IPS DF 6.9 (cell line): ENCODE data around the gene CDC14B.

Experiments used
- DNase-seq: peaks from one replicate; pipeline ENCODE4 v3.0.0-alpha.2; 2013; ENCODE audit warnings: low read depth, low spot score
- H3K27ac ChIP-seq: one replicate; pipeline ENCODE4 v1.5.1; 2013; ENCODE audit warnings: low read length, control low read depth
- H3K27me3 ChIP-seq: 2 replicates; pipeline ENCODE4 v1.6.1; 2013; ENCODE audit warnings: mild to moderate bottlenecking, low read length; ENCODE audit not compliant: control insufficient read depth, insufficient read depth
- H3K36me3 ChIP-seq: 2 replicates; pipeline ENCODE4 v1.6.1; 2013; ENCODE audit warnings: low read length; ENCODE audit not compliant: control insufficient read depth, insufficient read depth
- H3K4me1 ChIP-seq: 2 replicates; pipeline ENCODE4 v1.6.1; 2013; ENCODE audit warnings: low read length; ENCODE audit not compliant: control insufficient read depth, insufficient read depth
- H3K4me3 ChIP-seq: 2 replicates; pipeline ENCODE4 v1.5.1; 2013; ENCODE audit warnings: mild to moderate bottlenecking, low read length
- H3K9me3 ChIP-seq: 2 replicates; pipeline ENCODE4 v1.6.1; 2013; ENCODE audit warnings: low read length, inconsistent platforms; ENCODE audit not compliant: control insufficient read depth, insufficient read depth
- WGBS: extraction: QIAGEN DNeasy Blood & Tissue Kit; methylation state at CpG from one replicate; pipeline ENCODE4 v1.1.7; 2013; ENCODE audit warnings: mixed read lengths, missing lambda C conversion rate; ENCODE audit not compliant: insufficient read length, insufficient coverage; 5-methylcytosine and 5-hydroxymethylcytosine counted together

CDC14B gene

DNA sequence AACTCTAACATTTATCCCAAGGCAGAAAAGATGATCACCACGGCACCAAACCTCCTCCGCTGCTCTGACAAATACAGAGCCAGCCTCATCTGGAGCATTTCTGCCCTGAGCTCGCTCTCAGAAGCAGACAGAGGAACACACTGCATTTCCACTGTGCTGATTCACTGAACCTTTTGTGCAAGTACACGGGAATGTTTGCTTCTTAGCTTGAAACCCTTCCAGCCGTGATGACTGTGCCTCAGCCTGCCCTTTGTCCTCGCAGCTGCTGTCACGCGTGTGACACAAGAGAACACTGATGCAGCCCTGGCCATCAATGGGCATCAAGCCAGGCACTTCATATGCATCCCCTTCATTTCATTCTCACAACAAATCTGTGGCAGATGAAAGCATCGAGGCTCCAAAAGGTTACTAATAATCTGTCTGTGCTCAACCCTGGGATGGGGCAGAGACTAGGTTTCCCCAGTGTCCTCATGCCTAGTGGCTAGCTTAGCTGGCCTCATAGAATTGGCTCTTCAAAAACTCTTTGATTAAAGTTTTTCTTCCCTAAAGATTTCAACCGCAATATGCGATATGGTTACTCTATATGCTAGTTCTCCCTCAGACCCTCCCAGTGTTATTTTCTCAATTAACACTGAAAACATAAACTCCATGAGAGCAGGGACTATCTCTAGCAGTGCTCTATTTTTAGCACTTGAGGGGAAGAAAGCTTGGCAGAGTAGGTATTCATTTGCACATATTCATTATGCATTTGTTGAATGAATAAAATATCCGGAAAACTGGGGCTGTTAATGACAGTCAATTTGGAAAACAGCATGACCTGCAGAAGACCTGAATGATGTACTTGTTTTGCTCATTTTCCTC is 7.3 kb downstream of the CDC14B start:
- Histone ChIP-seq H3K4me1 (peaks cover 4% of the 10 kb centered on the region; the same call in 1 of the 2 replicates), H3K4me3 (no peak overlapping the region), H3K36me3 (no peaks in the 10 kb centered on the region), H3K27ac (no peak overlapping the region), H3K9me3 (no peaks in the 10 kb centered on the region), H3K27me3 (no peaks in the 10 kb centered on the region)
- no CpG with 5 or more reads among the region's 12 CpGs for WGBS
- DNase-seq, result no peak

- no CpG with 5 or more reads among the region's 3 CpGs for WGBS
These were observed 8.3 kb downstream of the CDC14B start for GRCh38 chr9:96611302-96611701.

GRCh38 chr9:96609732-96610131 is 9.9 kb downstream of the CDC14B start:
- Histone ChIP-seq H3K4me1 (peaks cover 4% of the 10 kb centered on the region; the same call in 1 of the 2 replicates), H3K36me3 (no peaks in the 10 kb centered on the region), H3K9me3 (no peaks in the 10 kb centered on the region), H3K27ac (no peak overlapping the region), H3K27me3 (no peaks in the 10 kb centered on the region), H3K4me3 (no peak overlapping the region)
- DNase-seq, result no peak

More at GRCh38 chr9:96611302-96611701, 8.3 kb downstream of the CDC14B start:
- no peak overlapping the region for H3K4me3 ChIP-seq
- no peaks in the 10 kb centered on the region for H3K36me3 ChIP-seq
- DNase-seq, result no peak
- H3K4me1 ChIP-seq, result peaks cover 4% of the 10 kb centered on the region; the same call in 1 of the 2 replicates
- H3K9me3 ChIP-seq, result no peaks in the 10 kb centered on the region
- H3K27ac ChIP-seq, result no peak overlapping the region
- no peaks in the 10 kb centered on the region for H3K27me3 ChIP-seq

GRCh38 chr9:96607971-96608370 is 11.7 kb downstream of the CDC14B start:
- no CpG with 5 or more reads among the region's 3 CpGs for WGBS
- Histone ChIP-seq H3K9me3 (no peaks in the 10 kb centered on the region), H3K4me3 (no peak overlapping the region), H3K27ac (no peak overlapping the region), H3K27me3 (no peaks in the 10 kb centered on the region), H3K4me1 (peaks cover 4% of the 10 kb centered on the region; the same call in 1 of the 2 replicates), H3K36me3 (no peaks in the 10 kb centered on the region)
- no peak for DNase-seq

DNA sequence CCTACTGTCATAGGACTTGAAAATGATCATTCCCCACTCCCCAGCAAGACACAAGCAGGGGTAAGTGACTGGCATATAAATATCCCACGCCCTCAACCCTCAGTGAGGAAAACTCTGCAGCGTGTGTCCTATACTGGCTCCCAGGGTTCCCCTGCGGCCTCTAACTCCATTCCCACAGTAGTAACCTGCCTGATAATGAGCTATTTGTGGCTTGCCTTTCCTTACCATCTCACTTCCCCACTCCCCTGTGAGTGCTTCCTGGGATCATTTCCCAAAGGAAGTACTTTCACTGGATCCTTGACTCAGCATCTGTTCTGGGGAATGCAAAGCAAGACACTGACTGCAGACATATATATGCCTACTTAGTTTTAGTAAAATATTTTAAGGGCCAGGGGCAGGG is 14.3 kb downstream of the CDC14B start:
- no peaks in the 10 kb centered on the region for H3K36me3 ChIP-seq
- no peaks in the 10 kb centered on the region for H3K9me3 ChIP-seq
- H3K4me1 ChIP-seq, result no peaks in the 10 kb centered on the region
- no peak overlapping the region for H3K4me3 ChIP-seq
- DNase-seq, result no peak
- no peak overlapping the region for H3K27ac ChIP-seq
- no peaks in the 10 kb centered on the region for H3K27me3 ChIP-seq
- no CpG with 5 or more reads among the region's 3 CpGs for WGBS

DNA sequence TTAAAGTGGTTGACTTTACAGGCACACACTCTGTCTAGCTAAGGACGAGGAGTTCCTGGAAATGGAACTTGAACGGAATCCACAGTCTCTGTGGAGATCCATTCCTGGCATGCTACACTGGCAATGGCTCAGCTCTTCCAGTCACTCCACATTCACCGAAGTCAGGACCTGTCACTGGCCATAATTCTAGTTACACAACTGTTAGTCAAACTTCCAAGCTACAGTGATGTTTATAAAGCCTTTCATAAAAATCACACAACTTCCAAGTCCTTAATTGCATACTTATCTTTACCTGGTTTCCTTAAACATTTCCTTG is 15.7 kb downstream of the CDC14B start:
- H3K36me3 ChIP-seq, result no peaks in the 10 kb centered on the region
- DNase-seq, result no peak
- no CpG with 5 or more reads among the region's 3 CpGs for WGBS
- no peaks in the 10 kb centered on the region for H3K4me1 ChIP-seq
- H3K4me3 ChIP-seq, result no peak overlapping the region
- H3K27ac ChIP-seq, result no peak overlapping the region
- no peaks in the 10 kb centered on the region for H3K27me3 ChIP-seq
- no peaks in the 10 kb centered on the region for H3K9me3 ChIP-seq

DNA sequence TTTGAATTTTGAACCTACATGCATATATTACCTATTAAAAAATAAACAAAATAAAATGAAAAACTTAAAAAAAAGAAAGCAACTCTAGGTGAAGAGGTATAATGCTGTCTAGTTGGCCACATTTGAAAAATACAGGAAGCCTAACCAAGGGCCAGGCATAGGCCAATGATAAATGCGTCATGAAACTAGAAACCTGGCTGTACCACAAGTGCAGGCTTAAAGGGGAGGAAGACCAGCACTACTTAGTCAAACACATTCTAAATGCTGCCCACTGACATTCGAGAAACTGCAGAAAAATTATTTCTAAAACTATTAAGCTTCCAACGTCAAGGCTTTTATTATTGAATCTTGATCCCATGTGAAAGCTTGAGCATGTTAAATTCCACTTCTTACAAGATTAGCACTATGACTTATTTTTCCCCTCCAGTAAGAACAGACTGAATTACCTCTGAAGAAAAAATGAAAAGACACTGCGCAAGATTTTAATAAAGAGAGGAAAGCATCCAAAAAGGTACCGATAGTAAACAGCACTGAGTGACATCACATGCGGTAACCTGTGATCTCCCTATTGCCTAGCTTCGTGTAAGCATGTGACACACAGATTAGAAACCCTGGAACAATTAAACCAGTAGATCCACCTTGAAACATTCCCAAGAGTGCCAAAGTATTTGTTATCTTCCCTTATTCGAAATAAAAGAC is 16.2 kb downstream of the CDC14B start:
- WGBS, result no CpG with 5 or more reads among the region's 8 CpGs
- H3K27ac ChIP-seq, result no peak overlapping the region
- no peak overlapping the region for H3K4me3 ChIP-seq
- DNase-seq, result no peak
- H3K9me3 ChIP-seq, result no peaks in the 10 kb centered on the region
- H3K4me1 ChIP-seq, result no peaks in the 10 kb centered on the region
- no peaks in the 10 kb centered on the region for H3K36me3 ChIP-seq
- H3K27me3 ChIP-seq, result no peaks in the 10 kb centered on the region

DNA sequence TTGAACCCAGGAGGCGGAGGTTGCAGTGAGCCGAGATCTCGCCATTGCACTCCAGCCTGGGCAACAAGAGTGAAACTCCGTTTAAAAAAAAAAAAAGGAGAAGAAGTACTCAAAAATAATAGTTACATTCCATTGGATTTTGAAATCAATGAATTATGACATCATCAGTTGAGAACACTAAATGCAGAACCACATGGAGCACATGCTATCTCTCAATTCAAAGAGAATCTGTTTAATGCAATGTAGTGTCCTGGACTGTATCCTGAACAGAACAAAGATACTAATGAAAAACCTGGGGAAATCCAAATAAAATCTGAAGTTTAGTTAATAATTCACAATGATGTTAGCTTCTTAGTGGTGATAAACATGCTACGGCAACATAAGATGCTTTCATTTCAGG is 20.3 kb downstream of the CDC14B start:
- H3K4me1 ChIP-seq, result no peaks in the 10 kb centered on the region
- WGBS, result no CpG with 5 or more reads among the region's 5 CpGs
- no peaks in the 10 kb centered on the region for H3K9me3 ChIP-seq
- no peak overlapping the region for H3K4me3 ChIP-seq
- no peak overlapping the region for H3K27ac ChIP-seq
- H3K36me3 ChIP-seq, result no peaks in the 10 kb centered on the region
- DNase-seq, result no peak
- no peaks in the 10 kb centered on the region for H3K27me3 ChIP-seq

DNA sequence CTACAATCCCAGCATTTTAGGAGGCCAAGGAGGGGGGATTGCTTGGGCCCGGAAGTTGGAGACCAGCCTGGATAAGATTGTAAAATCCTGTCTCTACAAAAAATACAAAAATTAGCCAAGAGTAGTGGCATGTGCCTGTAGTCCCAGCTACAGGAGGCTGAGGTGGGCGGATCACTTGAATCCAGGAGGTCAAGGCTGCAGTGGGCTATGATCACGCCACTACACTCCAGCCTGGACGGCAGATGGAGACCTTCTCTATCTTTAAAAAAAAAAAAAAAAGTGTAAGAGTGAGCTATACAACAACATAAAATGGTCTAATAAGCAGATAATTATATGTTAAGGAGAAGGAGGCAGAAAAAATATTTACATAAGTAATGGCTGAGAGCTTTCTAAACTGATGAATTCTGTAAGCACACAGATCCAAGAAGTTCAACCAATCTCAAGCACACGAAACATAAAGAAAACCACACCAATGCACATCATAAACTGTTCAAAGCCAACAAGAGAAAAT is 23.0 kb downstream of the CDC14B start:
- Histone ChIP-seq H3K27ac (no peak overlapping the region), H3K27me3 (no peaks in the 10 kb centered on the region), H3K4me3 (no peak overlapping the region), H3K4me1 (no peaks in the 10 kb centered on the region), H3K9me3 (no peaks in the 10 kb centered on the region), H3K36me3 (no peaks in the 10 kb centered on the region)
- no CpG with 5 or more reads among the region's 5 CpGs for WGBS
- DNase-seq, result no peak

DNA sequence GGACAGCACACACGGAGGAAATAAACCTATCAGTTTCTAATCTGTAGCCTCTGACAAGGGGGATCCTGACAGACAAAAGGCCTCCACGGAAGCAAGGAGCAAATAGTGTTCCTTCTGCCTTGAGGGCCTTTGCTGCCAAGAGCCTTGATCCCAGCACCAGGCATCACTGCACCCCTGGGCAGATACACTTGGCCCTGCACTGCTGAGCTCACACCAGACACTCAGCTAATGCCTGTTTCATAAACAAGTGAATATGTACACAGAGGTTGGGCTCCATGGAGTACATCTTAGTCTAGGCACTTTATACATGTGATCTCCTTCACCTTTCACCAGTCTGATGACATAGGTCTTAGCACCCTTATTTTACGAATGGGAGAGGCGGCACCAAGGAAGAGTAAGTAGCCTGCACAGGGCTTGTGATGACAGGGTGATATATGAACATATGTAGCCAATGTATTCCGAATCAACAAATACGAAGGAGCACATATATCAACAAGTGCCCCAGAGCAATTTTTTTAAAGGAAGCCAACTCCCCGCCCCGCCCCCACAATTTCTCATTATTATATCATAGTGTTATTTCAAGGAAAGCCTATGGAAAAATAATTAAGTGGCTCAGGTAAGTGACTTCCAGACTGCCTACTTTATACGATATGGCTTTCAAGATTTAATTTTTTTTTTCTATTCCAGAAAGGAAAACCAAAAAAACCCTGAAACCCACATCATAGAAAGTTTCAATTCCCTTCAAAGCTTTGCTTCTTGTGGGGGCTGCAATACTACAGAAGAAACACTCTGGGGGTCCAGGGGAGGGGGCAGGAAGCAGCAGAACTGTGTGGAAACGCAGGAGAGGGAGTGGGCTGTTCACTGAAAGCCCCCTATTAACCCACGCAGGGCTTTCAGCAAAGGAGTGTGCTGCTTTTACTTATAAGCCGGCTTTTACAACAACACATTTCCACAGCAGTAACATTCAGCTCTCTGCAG is 32.0 kb downstream of the CDC14B start:
- no peaks in the 10 kb centered on the region for H3K36me3 ChIP-seq
- DNase-seq, result no peak
- H3K27ac ChIP-seq, result no peak overlapping the region
- WGBS, result no CpG with 5 or more reads among the region's 12 CpGs
- no peak overlapping the region for H3K4me3 ChIP-seq
- no peaks in the 10 kb centered on the region for H3K27me3 ChIP-seq
- H3K4me1 ChIP-seq, result no peaks in the 10 kb centered on the region
- H3K9me3 ChIP-seq, result no peaks in the 10 kb centered on the region
